ENCODE data around the gene DENND5B.

DENND5B gene

GRCh38 chr12:31466768-31467167 lies 124.2 kb downstream of the DENND5B start:
- TF ChIP-seq CTCF (IDR thresholded peaks at IDR 0.05): no peak

GRCh38 chr12:31465002-31465401 lies 125.9 kb downstream of the DENND5B start:
- TF ChIP-seq CTCF (IDR thresholded peaks at IDR 0.05): no peak

GRCh38 chr12:31460024-31460423 lies 130.9 kb downstream of the DENND5B start:
- no peak for TF ChIP-seq CTCF (IDR thresholded peaks at IDR 0.05)

GRCh38 chr12:31456562-31456961 lies 134.4 kb downstream of the DENND5B start:
- TF ChIP-seq CTCF (IDR thresholded peaks at IDR 0.05): no peak

- TF ChIP-seq CTCF (IDR thresholded peaks at IDR 0.05): no peak
These were observed 146.2 kb downstream of the DENND5B start for GRCh38 chr12:31444736-31445135.

- no peak for TF ChIP-seq CTCF (IDR thresholded peaks at IDR 0.05)
These were observed 150.3 kb downstream of the DENND5B start for GRCh38 chr12:31440586-31440985.

GRCh38 chr12:31440134-31440533 lies 150.8 kb downstream of the DENND5B start:
- no peak for TF ChIP-seq CTCF (IDR thresholded peaks at IDR 0.05)

- no peak for TF ChIP-seq CTCF (IDR thresholded peaks at IDR 0.05)
These were observed 159.2 kb downstream of the DENND5B start for GRCh38 chr12:31431721-31432240.

Measured in LNCAP (cell line).